DOHH2 (cell line): ENCODE results near the gene MMP14.

Source experiments
- H3F3A ChIP-seq: fragments of 200-600 bp; sonication (generic), shearing (Covaris generic); 2 replicates; pipeline ENCODE4 v1.6.0; 2016; ENCODE audit warnings: antibody characterized with exemption, mild to moderate bottlenecking; ENCODE audit not compliant: control insufficient read depth, insufficient read depth
- H3K27ac ChIP-seq: fragments of 200-600 bp; sonication (generic); 2 replicates; pipeline ENCODE4 v1.5.1; 2014; ENCODE audit warnings: low read depth, mild to moderate bottlenecking, low read length, moderate library complexity
- H3K27me3 ChIP-seq: fragments of 200-600 bp; sonication (generic); 2 replicates; pipeline ENCODE4 v1.6.1; 2014; ENCODE audit warnings: mild to moderate bottlenecking, low read length, mixed read lengths; ENCODE audit not compliant: control insufficient read depth
- H3K36me3 ChIP-seq: fragments of 200-600 bp; sonication (generic); 2 replicates; pipeline ENCODE4 v1.6.1; 2014; ENCODE audit warnings: mild to moderate bottlenecking, low read length, moderate library complexity, mixed read lengths; ENCODE audit not compliant: control insufficient read depth
- H3K4me1 ChIP-seq: fragments of 200-600 bp; sonication (generic); 2 replicates; pipeline ENCODE4 v1.6.1; 2014; ENCODE audit warnings: mild to moderate bottlenecking, low read length, mixed read lengths; ENCODE audit not compliant: control insufficient read depth
- H3K4me2 ChIP-seq: fragments of 200-600 bp; sonication (generic); 2 replicates; pipeline ENCODE4 v1.6.0; 2014; ENCODE audit warnings: mild to moderate bottlenecking, low read length, moderate library complexity
- H3K4me3 ChIP-seq: fragments of 200-600 bp; sonication (generic); 2 replicates; pipeline ENCODE4 v1.5.1; 2014; ENCODE audit warnings: mild to moderate bottlenecking, low read length, mixed read lengths
- H3K79me2 ChIP-seq: fragments of 200-600 bp; sonication (generic); 2 replicates; pipeline ENCODE4 v1.6.1; 2014; ENCODE audit warnings: mild to moderate bottlenecking, low read length, mixed read lengths; ENCODE audit not compliant: control insufficient read depth
- H3K9me2 ChIP-seq: fragments of 200-600 bp; sonication (generic); replicated peaks from 2 replicates; pipeline ENCODE4 v1.6.1; 2014; ENCODE audit warnings: mild to moderate bottlenecking, low read length, mixed read lengths; ENCODE audit not compliant: control insufficient read depth
- H3K9me3 ChIP-seq: fragments of 200-600 bp; sonication (generic); 2 replicates; pipeline ENCODE4 v1.6.1; 2014; ENCODE audit warnings: antibody characterized with exemption, low read length, mixed read lengths; ENCODE audit not compliant: control insufficient read depth, insufficient read depth
- H4K20me1 ChIP-seq: fragments of 200-600 bp; sonication (generic); 2 replicates; pipeline ENCODE4 v1.6.0; 2014; ENCODE audit warnings: low read depth, mild to moderate bottlenecking, antibody characterized with exemption, low read length, moderate library complexity; ENCODE audit not compliant: control insufficient read depth, insufficient read depth
- CTCF ChIP-seq: fragments of 200-600 bp; sonication (generic); IDR thresholded peaks from one replicate; pipeline ENCODE4 v1.5.1; 2014; ENCODE audit warnings: antibody characterized with exemption, mild to moderate bottlenecking, low read depth, low read length; ENCODE audit not compliant: poor library complexity, severe bottlenecking
- EZH2phosphoT487 ChIP-seq: fragments of 200-600 bp; sonication (generic); IDR thresholded peaks from 2 replicates; pipeline ENCODE4 v1.6.1; 2017; ENCODE audit warnings: borderline replicate concordance, mild to moderate bottlenecking, antibody characterized with exemption, low read length, moderate library complexity, mixed read lengths

Gene MMP14

GRCh38 chr14:22837750-22838538 lies 1.6 kb downstream of the MMP14 start:
- Histone ChIP-seq H3K9me2 (no peaks in the 10 kb centered on the region), H3K4me1 (peaks cover 9% of the 10 kb centered on the region), H4K20me1 (no peaks in the 10 kb centered on the region), H3K9me3 (no peaks in the 10 kb centered on the region), H3K79me2 (no peaks in the 10 kb centered on the region), H3F3A (peaks cover 8% of the 10 kb centered on the region), H3K4me3 (no peak overlapping the region), H3K36me3 (peaks cover 36% of the 10 kb centered on the region), H3K4me2 (no peak overlapping the region), H3K27me3 (no peaks in the 10 kb centered on the region), H3K27ac (no peak overlapping the region)
- TF ChIP-seq CTCF (no peak), EZH2phosphoT487 (no peak)

GRCh38 chr14:22838631-22839041 lies 2.3 kb downstream of the MMP14 start:
- Histone ChIP-seq H3K36me3 (peaks cover 30% of the 10 kb centered on the region), H3K27me3 (no peaks in the 10 kb centered on the region), H3K9me3 (no peaks in the 10 kb centered on the region), H3F3A (peaks cover 8% of the 10 kb centered on the region), H3K79me2 (no peaks in the 10 kb centered on the region), H3K4me2 (no peak overlapping the region), H3K9me2 (no peaks in the 10 kb centered on the region), H3K27ac (no peak overlapping the region), H3K4me1 (peaks cover 9% of the 10 kb centered on the region), H3K4me3 (no peak overlapping the region), H4K20me1 (no peaks in the 10 kb centered on the region)
- TF ChIP-seq EZH2phosphoT487 (no peak), CTCF (no peak)

GRCh38 chr14:22839159-22839779 lies 2.9 kb downstream of the MMP14 start:
- H3F3A ChIP-seq: peaks cover 8% of the 10 kb centered on the region
- peaks cover 9% of the 10 kb centered on the region for H3K4me1 ChIP-seq
- H3K36me3 ChIP-seq: peaks cover 23% of the 10 kb centered on the region
- no peaks in the 10 kb centered on the region for H4K20me1 ChIP-seq
- no peak for TF ChIP-seq EZH2phosphoT487
- TF ChIP-seq CTCF: no peak
- H3K4me2 ChIP-seq: no peak overlapping the region
- no peak overlapping the region for H3K27ac ChIP-seq
- no peak overlapping the region for H3K4me3 ChIP-seq
- no peaks in the 10 kb centered on the region for H3K27me3 ChIP-seq
- no peaks in the 10 kb centered on the region for H3K79me2 ChIP-seq
- no peaks in the 10 kb centered on the region for H3K9me2 ChIP-seq
- no peaks in the 10 kb centered on the region for H3K9me3 ChIP-seq
